NCI-H1092 (cell line): ENCODE results near the gene DCTN4.

Source experiments
- DNase-seq: peaks from one replicate; lab custom pipeline; 2025; lab: John Stamatoyannopoulos, UW

The DCTN4 gene

GRCh38 chr5:150738862-150739261 is 20.0 kb downstream of the DCTN4 start:
- DNase-seq, result no peak

- no peak for DNase-seq
Measured at GRCh38 chr5:150734579-150735384, 24.0 kb downstream of the DCTN4 start.

GRCh38 chr5:150731669-150732242 is 27.1 kb downstream of the DCTN4 start:
- no peak for DNase-seq

- DNase-seq, result no peak
Measured at GRCh38 chr5:150729859-150730258, 29.0 kb downstream of the DCTN4 start.

GRCh38 chr5:150723845-150724244 is 35.0 kb downstream of the DCTN4 start:
- DNase-seq, result no peak

- no peak for DNase-seq
Measured at GRCh38 chr5:150710165-150710564, 48.7 kb downstream of the DCTN4 start.

- no peak for DNase-seq
Measured at GRCh38 chr5:150706776-150707390, 51.9 kb downstream of the DCTN4 start.

- DNase-seq, result no peak
Measured at GRCh38 chr5:150703762-150704161, 55.1 kb downstream of the DCTN4 start.

GRCh38 chr5:150700594-150701377 is 58.0 kb downstream of the DCTN4 start, which contains the start of gene RBM22:
Gene RBM22, minus strand, starts transcription at chr5:150701062. Its CDS starts 77 bp downstream, at chr5:150700985.
- peak; percentile 77 for DNase-seq

GRCh38 chr5:150700246-150700593 is 58.6 kb downstream of the DCTN4 start:
- no peak for DNase-seq

- DNase-seq, result no peak
Measured at GRCh38 chr5:150694612-150695011, 64.2 kb downstream of the DCTN4 start.

GRCh38 chr5:150692276-150692675 is 66.5 kb downstream of the DCTN4 start:
- no peak for DNase-seq

GRCh38 chr5:150690760-150691159 is 68.1 kb downstream of the DCTN4 start:
- DNase-seq, result no peak

- DNase-seq, result no peak
Measured at GRCh38 chr5:150689120-150689519, 69.7 kb downstream of the DCTN4 start.

- DNase-seq, result no peak
Measured at GRCh38 chr5:150676578-150676977, 82.2 kb downstream of the DCTN4 start.

GRCh38 chr5:150675069-150675468 is 83.7 kb downstream of the DCTN4 start:
- no peak for DNase-seq

GRCh38 chr5:150674341-150674821 is 84.4 kb downstream of the DCTN4 start:
- DNase-seq, result no peak

GRCh38 chr5:150672884-150673275 is 85.9 kb downstream of the DCTN4 start:
- no peak for DNase-seq

GRCh38 chr5:150672237-150672883 is 86.5 kb downstream of the DCTN4 start:
- DNase-seq, result no peak

GRCh38 chr5:150671509-150672236 is 87.1 kb downstream of the DCTN4 start:
- no peak for DNase-seq

GRCh38 chr5:150670948-150671310 is 87.9 kb downstream of the DCTN4 start:
- no peak for DNase-seq
